ENCODE data around the gene ASH1L.
"Not testable (repeated sequence)": the region's sequence is repeated elsewhere in the genome, so short reads cannot be mapped to it uniquely, and the experiment has no call there.

Gene ASH1L

GRCh38 chr1:155451199-155451598, 111.4 kb downstream of the ASH1L start:
- DNase-seq (ENCODE audit: low spot score) = no peak

DNA sequence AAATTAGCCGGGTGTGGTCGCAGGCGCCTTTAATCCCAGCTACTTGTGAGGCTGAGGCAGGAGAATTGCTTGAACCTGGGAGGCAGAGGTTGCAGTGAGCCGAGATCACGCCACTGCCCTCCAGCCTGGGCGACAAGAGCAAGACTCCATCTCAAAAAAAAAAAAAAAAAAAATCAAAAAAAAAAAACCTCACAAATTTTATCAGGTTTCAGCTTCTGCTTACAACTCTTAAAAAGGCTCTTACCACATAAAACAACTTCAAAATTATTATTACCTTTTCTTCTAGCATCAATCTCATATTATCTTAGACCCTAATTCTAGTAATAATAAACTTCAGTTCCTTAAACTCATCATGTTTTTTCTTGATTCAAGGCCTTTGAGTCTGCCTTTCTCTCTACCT, 120.2 kb downstream of the ASH1L start:
- not testable (repeated sequence) for DNase-seq (ENCODE audit: low spot score)

DNA sequence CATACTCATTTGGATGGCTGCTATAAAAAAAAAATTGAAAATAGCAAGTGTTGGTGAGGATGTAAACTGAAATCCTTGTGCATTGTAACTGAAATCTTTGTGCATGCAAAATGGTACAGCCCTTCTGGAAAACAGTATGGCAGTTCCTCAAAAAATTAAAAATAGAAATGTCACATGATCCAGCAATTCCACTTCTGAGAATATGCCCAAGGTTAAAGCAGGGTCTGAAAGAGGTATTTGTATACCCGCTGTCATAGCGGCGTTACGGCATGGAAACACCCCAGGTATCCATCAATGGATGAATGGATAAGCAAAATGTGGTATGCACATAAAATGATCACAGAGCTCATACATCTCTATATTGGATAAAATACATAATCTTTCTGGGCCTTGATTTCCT, 125.2 kb downstream of the ASH1L start:
- no peak for DNase-seq (ENCODE audit: low spot score)

DNA sequence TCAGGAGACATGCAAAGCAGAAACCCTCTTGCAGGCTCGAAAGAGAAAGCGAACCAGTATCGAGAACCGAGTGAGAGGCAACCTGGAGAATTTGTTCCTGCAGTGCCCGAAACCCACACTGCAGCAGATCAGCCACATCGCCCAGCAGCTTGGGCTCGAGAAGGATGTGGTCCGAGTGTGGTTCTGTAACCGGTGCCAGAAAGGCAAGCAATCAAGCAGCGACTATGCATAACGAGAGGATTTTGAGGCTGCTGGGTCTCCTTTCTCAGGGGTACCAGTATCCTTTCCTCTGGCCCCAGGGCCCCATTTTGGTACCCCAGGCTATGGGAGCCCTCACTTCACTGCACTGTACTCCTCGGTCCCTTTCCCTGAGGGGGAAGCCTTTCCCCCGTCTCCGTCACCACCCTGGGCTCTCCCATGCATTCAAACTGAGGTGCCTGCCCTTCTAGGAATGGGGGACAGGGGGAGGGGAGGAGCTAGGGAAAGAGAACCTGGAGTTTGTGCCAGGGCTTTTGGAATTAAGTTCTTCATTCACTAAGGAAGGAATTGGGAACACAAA, 128.7 kb downstream of the ASH1L start:
- DNase-seq (ENCODE audit: low spot score) = not testable (repeated sequence)

DNA sequence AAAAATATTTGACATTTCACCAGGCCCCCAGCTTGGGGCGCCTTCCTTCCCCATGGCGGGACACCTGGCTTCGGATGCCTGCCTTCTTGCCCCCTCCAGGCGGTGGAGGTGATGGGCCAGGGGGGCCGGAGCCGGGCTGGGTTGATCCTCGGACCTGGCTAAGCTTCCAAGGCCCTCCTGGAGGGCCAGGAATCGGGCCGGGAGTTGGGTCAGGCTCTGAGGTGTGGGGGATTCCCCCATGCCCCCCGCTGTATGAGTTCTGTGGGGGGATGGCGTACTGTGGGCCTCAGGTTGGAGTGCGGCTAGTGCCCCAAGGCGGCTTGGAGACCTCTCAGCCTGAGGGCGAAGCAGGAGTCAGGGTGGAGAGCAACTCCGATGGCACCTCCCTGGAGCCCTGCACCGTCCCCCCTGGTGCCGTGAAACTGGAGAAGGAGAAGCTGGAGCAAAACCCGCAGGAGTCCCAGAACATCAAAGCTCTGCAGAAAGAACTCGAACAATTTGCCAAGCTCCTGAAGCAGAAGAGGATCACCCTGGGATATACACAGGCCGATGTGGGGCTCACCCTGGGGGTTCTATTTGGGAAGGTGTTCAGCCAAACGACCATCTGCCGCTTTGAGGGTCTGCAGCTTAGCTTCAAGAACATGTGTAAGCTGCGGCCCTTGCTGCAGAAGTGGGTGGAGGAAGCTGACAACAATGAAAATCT, 129.3 kb downstream of the ASH1L start:
- not testable (repeated sequence) for DNase-seq (ENCODE audit: low spot score)

- DNase-seq (ENCODE audit: low spot score) = no peak
Measured at GRCh38 chr1:155424091-155424490, 138.5 kb downstream of the ASH1L start.

- DNase-seq (ENCODE audit: low spot score) = no peak
Measured at GRCh38 chr1:155420788-155421187, 141.8 kb downstream of the ASH1L start.

- DNase-seq (ENCODE audit: low spot score) = not testable (repeated sequence)
Measured at GRCh38 chr1:155411840-155412239, 150.8 kb downstream of the ASH1L start.

GRCh38 chr1:155410931-155411330, 151.7 kb downstream of the ASH1L start:
- no peak for DNase-seq (ENCODE audit: low spot score)

GRCh38 chr1:155396874-155397476, 165.6 kb downstream of the ASH1L start:
- no peak for DNase-seq (ENCODE audit: low spot score)

GRCh38 chr1:155392898-155393411, 169.6 kb downstream of the ASH1L start:
- DNase-seq (ENCODE audit: low spot score) = no peak

DNA sequence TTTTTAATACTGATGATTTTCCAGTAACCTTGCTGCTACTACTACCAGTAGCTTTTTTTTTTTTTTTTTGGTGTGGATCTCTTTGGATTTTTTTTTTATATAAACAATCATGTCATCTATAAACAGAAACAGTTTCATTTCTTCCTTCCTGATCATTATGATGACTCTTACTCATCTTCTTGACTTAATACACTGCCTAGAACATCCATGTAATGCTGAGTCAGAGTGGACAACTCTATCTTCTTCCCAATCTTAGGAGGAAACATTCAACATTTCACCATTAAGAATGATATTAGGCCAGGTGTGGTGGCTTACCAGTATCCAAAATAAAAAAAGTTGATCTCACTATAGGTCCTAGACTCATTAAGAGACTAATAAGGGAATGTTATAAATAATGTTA, 172.8 kb downstream of the ASH1L start:
- no peak for DNase-seq (ENCODE audit: low spot score)

DNA sequence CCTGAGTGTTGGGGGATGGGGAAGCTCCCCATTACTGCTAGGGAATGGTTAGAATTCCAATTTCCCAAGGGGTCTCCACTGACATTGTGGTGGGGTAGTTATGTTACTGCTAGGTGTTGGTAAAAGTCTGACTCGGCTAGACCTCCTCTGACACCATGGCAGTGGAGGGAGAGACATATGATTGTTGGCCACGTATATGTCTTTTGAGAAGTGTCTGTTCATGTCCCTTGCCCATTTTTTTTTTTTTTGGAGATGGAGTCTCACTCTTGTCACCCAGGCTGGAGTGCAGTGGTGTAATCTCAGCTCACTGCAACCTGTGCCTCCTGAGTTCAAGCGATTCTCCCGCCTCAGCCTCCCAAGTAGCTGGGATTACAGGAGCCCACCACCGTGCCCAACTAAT, 176.8 kb downstream of the ASH1L start:
- DNase-seq (ENCODE audit: low spot score) = not testable (repeated sequence)

DNA sequence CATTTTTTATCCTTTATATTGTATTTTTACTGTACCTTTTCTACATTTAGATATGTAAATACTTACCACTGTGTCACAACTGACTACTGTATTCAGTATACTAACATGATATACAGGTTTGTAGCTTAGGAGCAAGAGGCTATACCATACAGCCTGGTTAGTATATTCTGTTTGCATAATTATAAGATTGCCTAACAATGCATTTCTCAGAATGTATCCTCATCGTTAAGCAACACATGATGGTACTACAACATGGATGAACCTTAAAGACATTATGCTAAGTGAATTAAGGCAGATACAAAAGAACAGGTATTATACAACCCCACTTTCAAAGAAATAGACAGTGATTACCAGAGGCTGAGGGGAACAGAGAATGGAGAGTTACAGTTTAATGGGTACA, 179.2 kb downstream of the ASH1L start:
- no peak for DNase-seq (ENCODE audit: low spot score)

DNA sequence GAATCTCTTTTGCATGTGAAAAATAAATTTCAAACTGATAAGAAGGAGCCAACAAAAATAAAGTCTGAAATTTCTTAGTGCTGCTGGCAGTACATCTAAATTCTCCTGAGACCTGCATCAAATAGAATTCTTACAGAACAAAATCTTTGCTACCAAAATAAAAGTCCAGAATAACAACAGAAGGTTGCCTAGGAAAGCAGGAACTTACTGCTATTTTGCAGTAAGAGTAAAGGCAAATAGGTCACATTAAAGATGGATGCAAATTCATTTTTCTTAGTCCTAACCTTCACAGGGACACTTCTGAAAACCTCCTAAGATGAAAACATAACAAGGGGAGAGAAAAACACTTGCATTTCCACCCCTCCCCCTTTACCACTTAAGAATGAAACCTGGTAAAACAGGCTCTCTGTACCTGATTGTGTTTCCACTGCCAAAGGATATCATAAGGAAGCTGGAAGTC, 182.9 kb downstream of the ASH1L start:
- no peak for DNase-seq (ENCODE audit: low spot score)

GRCh38 chr1:155379180-155379579, 183.4 kb downstream of the ASH1L start:
- DNase-seq (ENCODE audit: low spot score) = no peak

- DNase-seq (ENCODE audit: low spot score) = no peak
Measured at GRCh38 chr1:155360051-155360450, 202.6 kb downstream of the ASH1L start.

DNA sequence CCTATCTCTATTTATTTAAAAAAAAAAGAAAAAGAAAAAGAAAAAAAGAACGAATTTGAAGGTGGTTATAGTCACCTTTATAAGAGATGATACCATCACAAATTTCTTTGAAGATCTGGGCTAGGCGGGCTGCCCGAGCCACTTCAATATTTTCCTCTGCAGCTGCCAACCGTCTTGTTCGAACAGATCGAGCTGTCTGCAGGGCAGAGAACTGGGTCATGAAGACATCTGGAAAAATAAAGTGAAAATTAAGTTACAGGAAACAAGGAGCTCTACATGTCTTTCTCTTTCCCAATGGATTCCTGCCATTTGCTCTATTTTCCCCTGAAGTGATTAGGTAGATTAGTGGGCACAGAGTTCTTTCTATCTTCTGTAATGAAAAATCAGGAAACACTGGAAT, 210.0 kb downstream of the ASH1L start:
- DNase-seq (ENCODE audit: low spot score) = no peak

- no peak for DNase-seq (ENCODE audit: low spot score)
Measured at GRCh38 chr1:155342842-155343241, 219.8 kb downstream of the ASH1L start.

DNA sequence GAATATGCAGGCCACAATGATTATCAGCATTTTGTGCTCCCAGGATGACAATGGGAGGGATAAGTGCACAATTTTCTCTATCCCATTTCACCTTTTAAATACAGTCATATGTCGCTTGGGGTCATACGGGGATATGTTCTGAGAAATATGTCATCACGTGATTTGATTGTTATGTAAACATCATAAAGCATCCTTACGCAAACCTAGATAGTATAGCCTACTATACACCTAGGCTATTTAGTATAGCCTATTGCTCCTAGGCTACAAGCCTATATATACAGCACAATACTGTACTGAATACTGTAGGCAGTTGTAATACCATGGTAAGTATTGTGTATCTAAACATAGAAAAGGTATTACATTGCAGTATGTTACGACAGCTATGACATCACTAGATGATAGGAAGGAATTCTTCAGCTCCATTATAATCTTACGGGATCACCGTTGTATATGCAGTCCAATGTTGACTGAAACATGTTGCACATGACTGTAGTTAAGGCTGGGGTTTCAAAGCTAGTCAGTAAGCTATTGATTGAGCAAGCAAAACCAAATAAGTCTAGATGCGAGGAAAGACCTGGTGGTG, 223.0 kb downstream of the ASH1L start:
- DNase-seq (ENCODE audit: low spot score) = no peak

GRCh38 chr1:155334962-155335361, 227.6 kb downstream of the ASH1L start:
- DNase-seq (ENCODE audit: low spot score) = no peak

DNA sequence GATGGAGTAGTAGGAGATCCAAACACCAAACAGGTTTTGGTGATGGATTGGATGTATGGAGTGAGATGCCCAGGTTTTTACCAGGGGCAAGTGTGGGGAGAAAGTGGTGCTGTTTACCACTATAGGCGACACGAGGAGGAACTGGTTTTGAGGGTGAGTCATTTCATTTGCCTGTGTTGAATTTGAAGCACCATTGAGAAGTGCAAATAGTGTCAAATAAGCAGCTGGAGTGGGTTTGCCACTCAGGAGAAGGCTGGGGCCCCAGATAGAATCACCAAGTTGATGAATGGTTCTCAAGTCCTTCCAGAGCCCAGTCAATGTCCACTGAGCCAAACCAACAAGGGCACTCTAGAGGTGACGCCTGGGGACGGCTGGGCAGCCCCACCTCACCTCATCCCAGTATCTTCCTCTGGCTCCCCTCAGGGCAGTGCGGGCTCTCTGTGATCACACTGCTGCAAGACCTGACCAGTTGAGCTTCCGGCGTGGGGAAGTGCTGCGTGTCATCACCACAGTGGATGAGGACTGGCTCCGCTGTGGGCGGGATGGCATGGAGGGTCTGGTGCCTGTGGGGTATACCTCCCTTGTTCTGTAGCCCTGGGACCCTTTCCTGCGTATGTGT, 232.5 kb downstream of the ASH1L start:
- no peak for DNase-seq (ENCODE audit: low spot score)

Measured in left forelimb (tissue), 1 donor.